Measurements from ENCODE around the gene ASIC2.

The ASIC2 gene

GRCh38 chr17:33225509-33225908 lies 67.6 kb downstream of the ASIC2 start:
- H3K27ac ChIP-seq, result no peak overlapping the region
- TF ChIP-seq ZFX (IDR thresholded peaks at IDR 0.05; ENCODE audit: borderline replicate concordance), result no peak
- TF ChIP-seq CTCF (IDR thresholded peaks at IDR 0.05), result no peak

GRCh38 chr17:33220036-33220435 lies 73.1 kb downstream of the ASIC2 start:
- no peak for TF ChIP-seq ZFX (IDR thresholded peaks at IDR 0.05; ENCODE audit: borderline replicate concordance)
- no peak for TF ChIP-seq CTCF (IDR thresholded peaks at IDR 0.05)
- H3K27ac ChIP-seq, result no peak overlapping the region

GRCh38 chr17:33218698-33219601 lies 74.1 kb downstream of the ASIC2 start:
- TF ChIP-seq CTCF (IDR thresholded peaks at IDR 0.05), result no peak
- TF ChIP-seq ZFX (IDR thresholded peaks at IDR 0.05; ENCODE audit: borderline replicate concordance), result no peak
- no peak overlapping the region for H3K27ac ChIP-seq

GRCh38 chr17:33217891-33218290 lies 75.2 kb downstream of the ASIC2 start:
- TF ChIP-seq ZFX (IDR thresholded peaks at IDR 0.05; ENCODE audit: borderline replicate concordance) (no peak), CTCF (IDR thresholded peaks at IDR 0.05) (no peak)
- H3K27ac ChIP-seq, result no peak overlapping the region

GRCh38 chr17:33214996-33215395 lies 78.1 kb downstream of the ASIC2 start:
- no peak overlapping the region for H3K27ac ChIP-seq
- no peak for TF ChIP-seq CTCF (IDR thresholded peaks at IDR 0.05)
- no peak for TF ChIP-seq ZFX (IDR thresholded peaks at IDR 0.05; ENCODE audit: borderline replicate concordance)

- no peak overlapping the region for H3K27ac ChIP-seq
- no peak for TF ChIP-seq CTCF (IDR thresholded peaks at IDR 0.05)
- TF ChIP-seq ZFX (IDR thresholded peaks at IDR 0.05; ENCODE audit: borderline replicate concordance), result no peak
These were observed 82.8 kb downstream of the ASIC2 start for GRCh38 chr17:33210285-33210684.

GRCh38 chr17:33209671-33210070 lies 83.4 kb downstream of the ASIC2 start:
- no peak for TF ChIP-seq ZFX (IDR thresholded peaks at IDR 0.05; ENCODE audit: borderline replicate concordance)
- no peak for TF ChIP-seq CTCF (IDR thresholded peaks at IDR 0.05)

More at GRCh38 chr17:33209671-33210070, 83.4 kb downstream of the ASIC2 start:
- no peak overlapping the region for H3K27ac ChIP-seq
